Fibroblast of the conjunctiva (primary cell): ENCODE results near the gene GFPT2.

Experiments
- DNase-seq: peaks from one replicate; pipeline ENCODE4 v3.0.0-alpha.2; 2010; ENCODE audit warnings: low read depth

The GFPT2 gene

GRCh38 chr5:180353048-180353979 lies at the start of gene GFPT2:
TSS of gene GFPT2 (minus strand) at chr5:180353336. CDS start at chr5:180353217, 119 bp downstream.
- peak; percentile 64 for DNase-seq

GRCh38 chr5:180402716-180403115 lies 49.6 kb upstream of the GFPT2 start:
- no peak for DNase-seq

GRCh38 chr5:180401229-180401907 lies 48.2 kb upstream of the GFPT2 start:
- DNase-seq, result no peak

- no peak for DNase-seq
These were observed 47.3 kb upstream of the GFPT2 start for GRCh38 chr5:180400416-180400815.

DNA sequence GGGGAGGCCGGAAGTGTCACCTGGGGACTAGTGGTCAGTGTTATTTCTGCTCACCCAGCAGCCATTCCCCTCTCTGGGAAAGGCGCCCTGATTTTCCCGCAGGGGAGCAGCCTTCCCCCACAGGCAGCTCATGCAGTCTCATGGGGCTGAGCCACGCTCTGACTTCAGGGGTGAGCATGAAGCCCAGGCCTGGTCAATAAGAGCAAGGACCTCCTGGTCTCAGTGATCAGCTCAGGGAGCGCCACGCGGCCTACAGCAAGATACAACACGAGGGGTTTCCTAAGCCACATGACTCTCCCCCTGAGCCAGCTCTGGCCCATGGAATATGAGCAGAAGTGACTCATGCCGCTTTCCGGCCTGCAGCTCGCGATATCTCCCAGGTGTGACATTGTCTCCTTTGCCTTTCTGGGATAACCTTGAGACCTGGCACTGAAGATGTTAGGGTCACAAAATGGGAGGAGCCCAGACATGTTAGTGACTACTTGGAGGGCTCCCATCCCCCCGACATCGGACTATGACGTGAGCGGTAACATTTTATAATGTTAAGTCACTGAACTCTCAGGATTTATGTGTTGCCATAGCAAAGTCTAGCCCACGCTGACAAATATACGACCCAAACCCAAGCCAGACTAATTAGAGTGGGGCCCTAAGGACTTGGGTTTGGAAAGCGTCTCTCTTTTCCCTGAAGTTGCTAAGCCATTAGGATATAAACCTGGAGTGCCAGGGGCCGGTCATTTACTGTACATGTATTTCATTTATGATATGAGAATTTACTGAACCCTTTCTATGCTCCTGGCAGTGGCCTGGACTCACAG lies 46.5 kb upstream of the GFPT2 start:
- no peak for DNase-seq

GRCh38 chr5:180396926-180397325 lies 43.8 kb upstream of the GFPT2 start:
- no peak for DNase-seq

DNA sequence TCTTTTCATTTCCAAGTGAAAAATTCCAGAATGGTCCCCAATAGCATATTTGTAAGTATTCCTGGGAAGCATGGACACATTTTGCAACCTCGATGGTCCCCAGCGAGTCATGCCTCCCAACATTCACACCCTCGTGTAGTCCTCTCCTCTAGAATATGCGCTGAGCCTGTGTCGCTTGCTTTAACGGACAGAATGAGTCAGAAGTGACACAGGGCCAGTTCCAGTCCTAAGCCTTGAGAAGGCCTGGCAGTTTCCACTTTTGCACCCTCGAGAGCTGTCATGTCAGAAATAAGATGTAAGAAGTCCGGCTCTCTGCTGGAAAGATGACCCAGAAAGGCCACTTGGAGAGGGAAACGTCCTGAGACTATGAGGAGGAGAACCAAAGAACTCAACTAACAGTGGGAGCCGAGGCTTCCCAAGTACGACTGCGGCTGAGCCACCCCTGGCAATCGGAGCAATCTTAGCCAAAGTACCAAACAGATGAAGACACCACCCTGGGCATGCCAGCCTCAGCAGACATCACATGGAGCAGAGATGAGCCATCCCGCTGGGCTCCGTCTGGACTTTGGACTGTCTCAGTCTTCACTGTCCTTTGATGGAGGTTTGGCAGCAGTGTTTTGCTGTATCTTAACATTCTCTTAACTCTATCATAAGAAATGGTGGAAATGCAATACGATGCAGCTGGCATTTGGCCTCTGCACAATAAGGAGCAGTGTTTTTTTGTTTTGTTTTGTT lies 42.6 kb upstream of the GFPT2 start:
- DNase-seq, result no peak

DNA sequence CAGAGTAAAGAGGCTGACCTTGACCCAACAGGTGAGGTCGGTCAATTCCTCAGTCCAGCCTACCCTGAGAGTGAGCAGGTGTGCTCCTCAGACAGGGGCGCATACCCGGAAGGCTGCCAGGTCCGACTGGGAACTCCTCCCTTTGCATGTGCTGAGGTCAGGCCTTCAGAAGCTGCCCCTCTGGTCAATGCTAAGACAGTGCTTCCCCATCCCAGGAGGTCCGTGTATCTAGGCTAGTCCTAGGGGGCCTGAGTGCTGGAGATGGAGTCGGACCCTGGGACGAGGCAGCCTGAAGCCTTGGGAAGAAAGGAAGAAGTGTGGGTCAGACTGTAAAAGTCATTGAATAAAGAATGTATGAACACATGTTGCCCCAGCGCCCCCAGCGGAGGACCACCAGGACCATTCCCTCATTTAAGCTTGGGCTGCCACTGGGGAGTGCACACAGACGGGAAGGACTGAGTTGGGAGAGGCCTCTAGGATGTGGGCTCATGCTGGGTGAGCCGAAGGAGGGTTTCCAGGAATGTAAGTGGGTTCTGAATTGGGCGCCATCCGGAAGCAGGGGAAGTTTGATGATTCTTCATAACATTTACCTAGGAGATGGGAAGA lies 41.0 kb upstream of the GFPT2 start:
- no peak for DNase-seq

- no peak for DNase-seq
These were observed 38.1 kb upstream of the GFPT2 start for GRCh38 chr5:180391276-180391675.

DNA sequence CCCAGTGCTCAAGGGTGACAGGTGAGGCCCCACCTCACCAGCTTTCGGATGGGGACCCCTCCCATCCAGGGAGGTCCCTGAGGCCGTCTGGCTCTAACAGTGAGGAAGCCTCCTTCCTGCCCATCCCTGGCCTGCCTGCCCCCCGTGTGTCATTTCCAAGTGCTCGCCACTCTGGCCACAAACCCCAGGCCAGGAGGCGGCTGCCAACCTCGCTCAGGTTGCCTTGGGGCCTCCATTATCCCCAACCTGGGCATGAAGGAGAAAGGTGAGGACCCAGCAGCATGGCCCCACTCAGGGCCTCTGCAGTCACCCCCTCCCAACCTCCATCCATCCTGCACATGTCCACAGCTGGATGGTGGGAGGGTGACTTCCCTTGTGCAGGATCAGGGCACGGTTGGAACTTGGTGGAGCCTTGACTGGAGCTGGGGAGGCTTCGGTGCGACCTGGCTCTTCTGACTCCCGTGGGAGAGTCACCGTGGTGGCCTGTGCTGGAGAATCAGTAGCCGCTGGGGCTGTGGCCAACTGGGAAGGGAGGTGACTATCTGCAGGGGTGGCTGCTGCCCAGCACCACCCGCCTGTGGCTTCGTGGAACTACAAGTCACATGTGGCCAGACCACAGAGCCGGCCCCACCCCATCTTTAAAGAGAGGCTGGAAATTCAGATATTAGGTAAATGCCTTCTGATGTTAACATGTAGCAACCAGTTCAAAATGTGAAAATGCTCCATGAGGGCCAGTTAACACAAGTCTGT lies 37.5 kb upstream of the GFPT2 start:
- no peak for DNase-seq

DNA sequence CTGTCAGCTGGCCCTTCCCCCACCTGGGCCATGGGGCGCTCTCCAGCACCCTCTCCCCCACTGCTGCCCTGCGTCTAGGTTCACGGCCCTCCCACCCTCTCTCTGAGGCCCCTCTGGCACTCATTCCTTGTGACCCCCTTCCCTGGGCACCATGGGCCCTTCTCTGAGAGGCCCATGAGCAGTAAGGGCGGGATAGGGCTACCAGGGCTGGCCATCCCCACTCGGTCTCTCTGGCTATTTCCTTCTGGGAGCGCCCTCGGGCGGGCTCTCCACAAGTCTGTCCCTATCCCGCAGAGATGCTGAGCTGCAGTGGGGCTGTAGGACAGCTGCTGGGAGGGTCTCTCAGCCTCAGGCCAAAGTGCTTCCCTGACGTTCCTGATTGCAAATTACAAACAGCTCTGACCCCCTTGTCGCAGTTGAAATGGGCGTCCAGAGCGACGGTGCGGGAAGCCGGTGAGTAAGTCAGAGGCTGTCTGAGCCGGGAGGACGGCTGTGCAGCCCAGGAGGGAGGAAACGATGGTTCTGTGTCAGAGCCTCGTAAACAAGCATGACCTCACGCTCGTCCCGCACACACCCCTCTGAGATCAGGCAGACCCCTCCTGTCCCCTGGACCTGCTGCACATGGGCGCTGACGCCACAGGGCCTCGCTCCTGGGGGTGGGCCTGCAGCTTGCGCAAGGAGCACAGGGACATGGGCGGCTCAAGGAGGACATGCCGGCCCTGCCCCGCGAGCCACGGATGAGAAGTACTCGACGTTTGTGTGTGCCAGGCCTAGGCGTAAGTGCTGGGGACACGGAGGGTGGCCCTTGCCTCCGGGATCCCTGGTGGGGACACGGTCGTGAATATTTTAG lies 36.3 kb upstream of the GFPT2 start:
- DNase-seq, result no peak

DNA sequence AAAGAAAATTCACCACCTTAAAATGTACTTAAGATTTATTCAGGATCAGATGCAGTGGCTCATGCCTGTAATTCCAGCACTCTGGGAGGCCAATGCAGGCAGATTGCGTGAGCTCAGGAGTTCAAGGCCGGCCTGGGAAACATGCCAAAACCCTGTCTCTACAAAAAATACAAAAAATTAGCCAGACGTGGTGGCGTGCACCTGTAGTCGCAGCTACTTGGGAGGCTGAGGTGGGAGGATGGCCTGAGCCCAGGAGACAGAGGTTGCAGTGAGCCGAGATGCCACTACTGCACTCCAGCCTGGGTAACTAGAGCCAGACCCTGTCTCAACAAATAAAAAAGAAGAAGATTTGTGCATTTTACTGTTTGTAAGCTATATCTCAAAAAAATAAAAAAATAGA lies 34.7 kb upstream of the GFPT2 start:
- DNase-seq, result no peak

DNA sequence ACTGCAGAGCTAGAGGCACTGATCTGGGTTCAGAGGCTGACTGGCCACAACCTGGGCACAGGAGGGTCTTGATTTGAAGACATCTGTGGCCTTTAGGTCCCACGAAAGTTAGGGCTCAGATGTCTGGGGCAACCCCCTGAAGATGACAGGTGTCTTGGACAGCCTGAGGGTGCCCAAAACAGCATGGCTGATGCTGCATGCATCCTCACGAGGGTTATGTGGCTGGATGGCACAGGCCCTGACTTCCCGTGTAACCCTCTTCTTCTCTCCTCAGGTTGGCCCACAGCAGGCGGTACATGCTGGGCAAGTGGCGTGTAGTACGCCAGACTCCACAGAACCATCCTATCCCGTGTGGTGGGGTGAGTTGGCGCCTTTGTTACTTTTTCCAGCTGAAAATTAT lies 29.8 kb upstream of the GFPT2 start:
- DNase-seq, result no peak

DNA sequence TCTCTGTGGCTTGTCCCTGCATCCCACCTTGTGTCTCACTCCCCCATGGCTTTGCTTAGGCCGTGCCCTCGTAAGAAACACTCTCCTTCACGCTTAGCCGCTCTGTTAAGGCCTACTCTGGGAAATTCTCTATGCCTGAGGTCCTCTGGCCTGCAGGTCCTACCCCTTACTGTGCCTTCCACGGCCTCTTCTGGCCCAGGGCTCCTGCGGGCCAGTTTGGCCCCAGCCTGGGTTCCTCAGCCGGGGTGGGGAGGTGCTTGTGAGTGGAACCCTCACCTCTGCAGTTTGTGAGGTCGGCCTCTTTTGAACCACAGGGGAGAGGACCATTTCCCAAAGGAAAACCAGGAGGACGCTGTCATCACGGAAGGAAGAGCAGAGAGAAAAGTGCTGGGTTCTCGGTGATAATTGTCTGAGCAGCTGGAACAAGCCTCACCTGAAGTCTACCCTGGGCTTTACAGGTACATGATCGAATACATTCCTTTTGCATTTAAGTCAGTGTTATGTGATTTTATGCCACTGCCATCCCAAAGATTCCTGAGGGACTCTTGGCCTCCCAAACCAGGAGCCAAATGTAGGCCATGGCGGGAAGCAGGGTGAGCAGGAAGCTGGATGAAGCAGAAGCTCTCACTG lies 28.8 kb upstream of the GFPT2 start:
- no peak for DNase-seq

DNA sequence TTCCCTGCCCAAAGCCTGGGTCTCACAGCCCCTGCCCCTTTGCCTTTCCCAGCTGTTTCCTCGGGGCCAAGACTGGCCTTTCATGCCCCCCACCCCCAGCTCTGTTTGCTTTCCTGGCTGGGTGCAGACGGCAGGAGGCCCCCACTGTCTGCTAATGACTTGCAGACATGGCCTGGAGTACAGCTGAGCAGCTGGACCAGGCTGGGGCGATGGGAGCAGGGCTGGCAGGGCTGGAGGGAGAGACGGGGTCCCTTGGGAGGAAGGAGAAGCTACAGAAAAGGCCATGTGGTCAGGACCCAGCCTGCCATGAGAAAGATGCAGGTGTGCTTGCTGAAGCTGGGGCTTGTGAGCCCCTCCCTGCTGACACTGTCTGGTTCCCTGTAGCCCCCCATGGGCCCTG lies 28.3 kb upstream of the GFPT2 start:
- no peak for DNase-seq

DNA sequence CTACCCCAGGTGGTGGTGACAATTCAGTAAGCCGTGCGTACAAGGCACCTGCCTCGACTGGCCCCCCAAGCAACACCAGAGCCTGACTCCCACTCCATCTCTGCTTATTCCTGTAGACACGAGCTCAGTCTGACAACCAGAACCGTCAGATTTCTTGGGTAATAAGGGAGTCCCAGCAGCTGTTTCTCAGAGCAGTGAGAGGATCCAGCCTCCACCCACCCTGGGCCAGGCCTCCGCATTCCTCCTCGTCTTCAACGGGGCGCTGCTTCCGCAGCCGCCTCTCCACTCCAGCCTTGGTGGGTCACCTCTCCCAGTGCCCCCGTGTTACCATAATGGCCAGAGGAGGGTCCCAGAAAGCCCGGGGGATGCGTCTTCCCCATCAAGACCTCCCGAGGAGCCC lies 27.7 kb upstream of the GFPT2 start:
- DNase-seq, result no peak

DNA sequence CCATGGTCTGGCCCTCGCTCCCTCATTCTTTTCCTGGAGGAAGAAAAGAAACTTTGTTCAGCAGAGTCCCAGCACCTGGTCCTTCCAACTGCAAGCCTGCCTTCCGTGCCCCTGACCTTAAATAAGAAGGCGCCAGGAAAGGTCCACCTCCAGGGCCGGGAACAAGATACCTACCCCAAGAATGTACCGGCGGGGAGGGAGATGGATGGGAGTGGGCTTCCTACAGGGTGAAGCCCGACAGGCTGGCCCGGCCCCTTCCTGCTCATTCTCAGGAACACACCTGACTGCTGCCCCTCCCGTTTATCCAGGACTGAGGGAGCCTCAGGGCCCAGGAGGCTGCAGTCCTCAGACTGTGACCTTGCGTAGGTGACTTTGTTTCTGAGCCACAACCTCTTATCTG lies 27.3 kb upstream of the GFPT2 start:
- DNase-seq, result no peak

GRCh38 chr5:180379355-180380070 lies 26.4 kb upstream of the GFPT2 start:
- DNase-seq, result no peak
